ENCODE results near the gene LSMEM2.
A peak's percentile ranks its signal among the peaks of the same experiment; 100 is the strongest.

Gene LSMEM2

GRCh38 chr3:50278880-50279224, at the start of gene LSMEM2:
Gene LSMEM2, plus strand, starts transcription at chr3:50279087. Its CDS starts 27 bp downstream, at chr3:50279114.
- DNase-seq: no peak
- TF ChIP-seq, protein P1, sequence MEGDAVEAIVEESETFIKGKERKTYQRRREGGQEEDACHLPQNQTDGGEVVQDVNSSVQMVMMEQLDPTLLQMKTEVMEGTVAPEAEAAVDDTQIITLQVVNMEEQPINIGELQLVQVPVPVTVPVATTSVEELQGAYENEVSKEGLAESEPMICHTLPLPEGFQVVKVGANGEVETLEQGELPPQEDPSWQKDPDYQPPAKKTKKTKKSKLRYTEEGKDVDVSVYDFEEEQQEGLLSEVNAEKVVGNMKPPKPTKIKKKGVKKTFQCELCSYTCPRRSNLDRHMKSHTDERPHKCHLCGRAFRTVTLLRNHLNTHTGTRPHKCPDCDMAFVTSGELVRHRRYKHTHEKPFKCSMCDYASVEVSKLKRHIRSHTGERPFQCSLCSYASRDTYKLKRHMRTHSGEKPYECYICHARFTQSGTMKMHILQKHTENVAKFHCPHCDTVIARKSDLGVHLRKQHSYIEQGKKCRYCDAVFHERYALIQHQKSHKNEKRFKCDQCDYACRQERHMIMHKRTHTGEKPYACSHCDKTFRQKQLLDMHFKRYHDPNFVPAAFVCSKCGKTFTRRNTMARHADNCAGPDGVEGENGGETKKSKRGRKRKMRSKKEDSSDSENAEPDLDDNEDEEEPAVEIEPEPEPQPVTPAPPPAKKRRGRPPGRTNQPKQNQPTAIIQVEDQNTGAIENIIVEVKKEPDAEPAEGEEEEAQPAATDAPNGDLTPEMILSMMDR (IDR thresholded peaks at IDR 0.05; ENCODE audit: low read depth, low read length): no peak
- H3K9me3 ChIP-seq (ENCODE audit: severe bottlenecking): no peaks in the 10 kb centered on the region
- H3K4me3 ChIP-seq (ENCODE audit: low read depth, low read length): no peak within 1 kb of the TSS
- H3K27me3 ChIP-seq (ENCODE audit: insufficient read depth, low read depth, severe bottlenecking): no peaks in the 10 kb centered on the region
- H3K36me3 ChIP-seq: no peaks in the 10 kb centered on the region
- no peak within 1 kb of the TSS for H3K27ac ChIP-seq

GRCh38 chr3:50229490-50229889, 49.4 kb upstream of the LSMEM2 start:
- Histone ChIP-seq H3K9me3 (ENCODE audit: severe bottlenecking) (no peaks in the 10 kb centered on the region), H3K36me3 (no peaks in the 10 kb centered on the region), H3K27me3 (ENCODE audit: insufficient read depth, low read depth, severe bottlenecking) (no peaks in the 10 kb centered on the region), H3K27ac (no peak overlapping the region), H3K4me3 (ENCODE audit: low read depth, low read length) (no peak overlapping the region)
- DNase-seq: no peak
- TF ChIP-seq, protein P1 (IDR thresholded peaks at IDR 0.05; ENCODE audit: low read depth, low read length): no peak

DNA sequence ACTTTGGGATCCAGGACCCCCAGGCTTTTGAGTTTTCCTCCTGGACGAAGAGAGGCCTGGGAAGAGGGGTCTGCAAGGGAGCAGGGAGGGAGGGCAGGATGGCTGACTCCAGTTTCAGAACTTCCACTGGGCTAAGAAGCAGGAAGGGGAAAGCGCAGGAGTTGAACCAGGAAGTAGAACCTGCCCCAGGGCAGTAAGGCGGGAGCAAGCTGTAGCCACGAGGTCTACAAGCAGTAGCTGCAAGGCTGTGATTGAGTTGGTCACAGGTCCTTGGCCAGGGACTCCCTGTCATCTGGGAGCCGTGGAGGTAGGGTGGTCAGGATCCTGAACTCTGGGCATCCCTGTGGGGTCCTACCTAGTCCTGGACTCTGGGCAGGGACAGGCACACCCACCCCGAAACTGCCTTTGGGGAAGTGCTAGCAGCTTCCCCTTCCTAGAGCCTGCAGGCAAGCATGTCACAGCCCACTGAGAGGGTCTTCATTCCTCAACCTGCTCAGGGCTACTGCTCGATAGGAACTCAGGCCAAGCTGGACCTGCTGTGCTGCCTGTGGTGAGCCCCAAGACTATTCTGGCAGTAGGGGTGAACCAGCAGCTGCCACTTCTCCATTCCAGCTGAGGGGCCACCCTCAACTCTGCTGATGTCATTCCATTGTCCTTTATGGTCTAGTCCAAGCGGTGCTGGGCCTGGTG, 48.6 kb upstream of the LSMEM2 start:
- Histone ChIP-seq H3K4me3 (ENCODE audit: low read depth, low read length) (no peak overlapping the region), H3K36me3 (no peaks in the 10 kb centered on the region), H3K27me3 (ENCODE audit: insufficient read depth, low read depth, severe bottlenecking) (no peaks in the 10 kb centered on the region), H3K27ac (no peak overlapping the region), H3K9me3 (ENCODE audit: severe bottlenecking) (no peaks in the 10 kb centered on the region)
- no peak for DNase-seq
- TF ChIP-seq, protein P1 (IDR thresholded peaks at IDR 0.05; ENCODE audit: low read depth, low read length): no peak

DNA sequence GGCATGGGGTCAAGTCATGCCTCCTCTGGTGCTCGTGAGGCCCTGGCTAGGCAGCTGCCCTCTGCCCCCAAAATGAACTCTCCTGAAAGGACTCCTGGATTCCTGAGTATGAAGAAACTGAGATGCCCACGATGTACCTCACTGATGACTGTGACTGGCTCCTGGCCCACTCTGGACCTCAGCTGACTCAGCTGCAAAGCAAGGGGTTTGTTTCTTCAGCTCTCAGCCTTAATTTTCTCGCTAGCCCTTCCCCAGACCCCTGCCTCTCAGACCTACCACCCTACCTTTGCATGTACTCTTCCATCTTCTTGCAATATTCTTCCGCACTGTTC, 48.1 kb upstream of the LSMEM2 start:
- Histone ChIP-seq H3K9me3 (ENCODE audit: severe bottlenecking) (no peaks in the 10 kb centered on the region), H3K4me3 (ENCODE audit: low read depth, low read length) (no peak overlapping the region), H3K27ac (no peak overlapping the region; the same call in 1 of the 2 replicates), H3K27me3 (ENCODE audit: insufficient read depth, low read depth, severe bottlenecking) (no peaks in the 10 kb centered on the region), H3K36me3 (no peaks in the 10 kb centered on the region)
- DNase-seq: no peak
- TF ChIP-seq, protein P1 (IDR thresholded peaks at IDR 0.05; ENCODE audit: low read depth, low read length): no peak

DNA sequence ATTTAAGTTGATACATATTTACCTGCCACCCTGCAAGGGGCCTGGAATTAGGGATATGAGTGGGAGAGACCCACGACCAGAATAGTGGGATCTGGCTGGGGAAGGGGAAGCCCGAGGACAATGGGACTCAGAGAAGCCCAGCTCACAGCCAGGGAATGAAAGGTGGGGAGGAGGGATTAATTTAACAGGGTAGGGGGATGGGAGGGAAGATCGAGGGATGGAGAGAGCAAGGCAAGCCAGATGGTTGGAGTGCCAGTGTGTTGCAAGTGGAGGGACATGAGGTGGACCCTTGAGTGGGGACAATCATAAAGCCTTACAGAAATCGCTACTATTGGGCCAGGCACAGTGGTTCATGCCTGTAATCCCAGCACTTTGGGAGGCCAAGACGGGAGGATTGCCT, 47.3 kb upstream of the LSMEM2 start:
- Histone ChIP-seq H3K27ac (peak overlapping the region; percentile 44), H3K36me3 (no peaks in the 10 kb centered on the region), H3K9me3 (ENCODE audit: severe bottlenecking) (no peaks in the 10 kb centered on the region), H3K27me3 (ENCODE audit: insufficient read depth, low read depth, severe bottlenecking) (no peaks in the 10 kb centered on the region), H3K4me3 (ENCODE audit: low read depth, low read length) (no peak overlapping the region)
- TF ChIP-seq, protein P1 (IDR thresholded peaks at IDR 0.05; ENCODE audit: low read depth, low read length): no peak
- peak; percentile 63 for DNase-seq

GRCh38 chr3:50232303-50232702, 46.6 kb upstream of the LSMEM2 start:
- no peak overlapping the region for H3K4me3 ChIP-seq (ENCODE audit: low read depth, low read length)
- peak overlapping the region; percentile 44; the same call in 1 of the 2 replicates for H3K27ac ChIP-seq
- DNase-seq: no peak
- TF ChIP-seq, protein P1 (IDR thresholded peaks at IDR 0.05; ENCODE audit: low read depth, low read length): no peak
- H3K27me3 ChIP-seq (ENCODE audit: insufficient read depth, low read depth, severe bottlenecking): no peaks in the 10 kb centered on the region
- H3K36me3 ChIP-seq: no peaks in the 10 kb centered on the region
- H3K9me3 ChIP-seq (ENCODE audit: severe bottlenecking): no peaks in the 10 kb centered on the region

All from WERI-Rb-1 (cell line).